Esophagus (tissue), 2 donors: ENCODE data around the gene TSPAN1. TPM values are rescaled to one million over a fixed set of nuclear protein-coding genes. Genes with fewer than 3 reads are reported as not detected.
"Not testable (repeated sequence)": the region's sequence is repeated elsewhere in the genome, so short reads cannot be mapped to it uniquely, and the experiment has no call there.

Experiments
- H3K27ac ChIP-seq, 2 donors: one replicate each; pipeline ENCODE4 v1.5.1; 2013; ENCODE audit warnings: low read depth in 2 of 2, mild to moderate bottlenecking in 2 of 2, inconsistent platforms in 1 of 2, low read length in 1 of 2, moderate library complexity in 1 of 2
- H3K27me3 ChIP-seq, 2 donors: one replicate each; pipeline ENCODE4 v1.6.1; 2013; ENCODE audit warnings: low read length in 2 of 2, control low read depth in 1 of 2, mild to moderate bottlenecking in 1 of 2; ENCODE audit not compliant: insufficient read depth in 2 of 2, control insufficient read depth in 1 of 2
- H3K36me3 ChIP-seq, 2 donors: one replicate each; pipeline ENCODE4 v1.6.1; 2013; ENCODE audit warnings: low read length in 1 of 2; ENCODE audit not compliant: control insufficient read depth in 2 of 2, insufficient read depth in 2 of 2
- H3K4me1 ChIP-seq, 2 donors: one replicate each; pipeline ENCODE4 v1.6.1; 2013; ENCODE audit warnings: low read length in 1 of 2; ENCODE audit not compliant: control insufficient read depth in 2 of 2, insufficient read depth in 2 of 2
- H3K4me3 ChIP-seq, 2 donors: one replicate each; pipeline ENCODE4 v1.5.1; 2013; ENCODE audit warnings: low read length in 2 of 2, mild to moderate bottlenecking in 2 of 2, low read depth in 1 of 2, moderate library complexity in 1 of 2
- H3K9me3 ChIP-seq, 2 donors: one replicate each; pipeline ENCODE4 v1.6.1; 2013; ENCODE audit warnings: mild to moderate bottlenecking in 2 of 2, low read depth in 1 of 2, low read length in 1 of 2, moderate library complexity in 1 of 2; ENCODE audit not compliant: control insufficient read depth in 2 of 2, insufficient read depth in 1 of 2
- WGBS, 2 donors: extraction: QIAGEN DNeasy Blood & Tissue Kit; methylation state at CpG; one replicate each; pipeline ENCODE4 v1.1.7; 2013; 5-methylcytosine and 5-hydroxymethylcytosine counted together
- polyA plus RNA-seq, 2 donors: library from polyadenylated mRNA; stranded (reverse); fragments of 200-250 nt; gene quantifications; one replicate each; pipeline ENCODE4 v1.2.3, GENCODE V29; 2013
- donor health status: healthy with polysubstance abuse.
- donor health status: Bipolar disorder and iron deficiency.

Gene TSPAN1
- polyA plus RNA-seq, 2 donors: 2.2 to 2.3 TPM

- Histone ChIP-seq H3K27ac (peak overlapping the region in 1 of 2 donors; percentile 59), H3K4me1 (peaks cover 3 to 7% of the 10 kb centered on the region in 2 donors), H3K9me3 (no peaks in the 10 kb centered on the region), H3K36me3 (no peaks in the 10 kb centered on the region), H3K27me3 (no peaks in the 10 kb centered on the region), H3K4me3 (no peak overlapping the region)
- 42 to 43% methylated on average over 3 of the region's 3 CpGs for WGBS, 2 donors
Observed at GRCh38 chr1:46205791-46206190, 30.9 kb downstream of the TSPAN1 start.

GRCh38 chr1:46206399-46206798, 31.5 kb downstream of the TSPAN1 start:
- H3K4me3 ChIP-seq: no peak overlapping the region
- H3K27ac ChIP-seq: no peak overlapping the region
- H3K9me3 ChIP-seq: no peaks in the 10 kb centered on the region
- WGBS, 2 donors: 89 to 97% methylated on average over 2 of the region's 2 CpGs
- H3K36me3 ChIP-seq: no peaks in the 10 kb centered on the region
- H3K4me1 ChIP-seq: peaks cover 3 to 7% of the 10 kb centered on the region in 2 donors
- no peaks in the 10 kb centered on the region for H3K27me3 ChIP-seq

- H3K27ac ChIP-seq: no peak overlapping the region
- H3K9me3 ChIP-seq: no peaks in the 10 kb centered on the region
- H3K27me3 ChIP-seq: no peaks in the 10 kb centered on the region
- no peaks in the 10 kb centered on the region for H3K36me3 ChIP-seq
- no peak overlapping the region for H3K4me3 ChIP-seq
- 89 to 94% methylated on average over 3 of the region's 3 CpGs for WGBS, 2 donors
- peaks cover 0 to 3% of the 10 kb centered on the region in 2 donors for H3K4me1 ChIP-seq
Observed at GRCh38 chr1:46210561-46210960, 35.7 kb downstream of the TSPAN1 start.

- no peaks in the 10 kb centered on the region for H3K27me3 ChIP-seq
- no peak overlapping the region for H3K27ac ChIP-seq
- 70 to 74% methylated on average over 2 of the region's 2 CpGs for WGBS, 2 donors
- H3K36me3 ChIP-seq: no peaks in the 10 kb centered on the region
- no peak overlapping the region for H3K4me3 ChIP-seq
- no peaks in the 10 kb centered on the region for H3K9me3 ChIP-seq
- no peaks in the 10 kb centered on the region for H3K4me1 ChIP-seq
Observed at GRCh38 chr1:46211051-46211450, 36.2 kb downstream of the TSPAN1 start.

- Histone ChIP-seq H3K27ac (no peak overlapping the region), H3K4me3 (no peak overlapping the region), H3K4me1 (peaks cover 3% of the 10 kb centered on the region in 2 donors), H3K36me3 (no peaks in the 10 kb centered on the region), H3K27me3 (no peaks in the 10 kb centered on the region), H3K9me3 (no peaks in the 10 kb centered on the region)
Observed at GRCh38 chr1:46215504-46215903, 40.6 kb downstream of the TSPAN1 start.

- Histone ChIP-seq H3K9me3 (no peaks in the 10 kb centered on the region), H3K36me3 (no peaks in the 10 kb centered on the region), H3K27me3 (no peaks in the 10 kb centered on the region), H3K4me3 (no peak overlapping the region), H3K27ac (peak overlapping the region; percentile 66 to 88), H3K4me1 (peaks cover 3% of the 10 kb centered on the region in 2 donors)
- WGBS, 2 donors: 52 to 62% methylated on average over 8 of the region's 8 CpGs
Observed at GRCh38 chr1:46218443-46218842, 43.6 kb downstream of the TSPAN1 start.

GRCh38 chr1:46219551-46220520, 44.9 kb downstream of the TSPAN1 start:
- peaks cover 3% of the 10 kb centered on the region in 2 donors for H3K4me1 ChIP-seq
- H3K36me3 ChIP-seq: no peaks in the 10 kb centered on the region
- WGBS, 2 donors: 79% methylated on average over 18 of the region's 18 CpGs
- no peak overlapping the region for H3K27ac ChIP-seq
- H3K27me3 ChIP-seq: no peaks in the 10 kb centered on the region
- H3K9me3 ChIP-seq: no peaks in the 10 kb centered on the region
- H3K4me3 ChIP-seq: no peak overlapping the region

GRCh38 chr1:46220808-46221207, 45.9 kb downstream of the TSPAN1 start:
- WGBS, 2 donors: 82 to 83% methylated on average over 3 of the region's 3 CpGs
- H3K4me1 ChIP-seq: peaks cover 3% of the 10 kb centered on the region in 2 donors
- no peaks in the 10 kb centered on the region for H3K9me3 ChIP-seq
- no peak overlapping the region for H3K4me3 ChIP-seq
- no peak overlapping the region for H3K27ac ChIP-seq
- no peaks in the 10 kb centered on the region for H3K36me3 ChIP-seq
- no peaks in the 10 kb centered on the region for H3K27me3 ChIP-seq

- no peak overlapping the region for H3K27ac ChIP-seq
- no peaks in the 10 kb centered on the region for H3K27me3 ChIP-seq
- H3K4me1 ChIP-seq: peaks cover 3% of the 10 kb centered on the region in 2 donors
- H3K36me3 ChIP-seq: no peaks in the 10 kb centered on the region
- H3K9me3 ChIP-seq: no peaks in the 10 kb centered on the region
- 63 to 66% methylated on average over 4 of the region's 4 CpGs for WGBS, 2 donors
- no peak overlapping the region for H3K4me3 ChIP-seq
Observed at GRCh38 chr1:46221749-46222148, 46.9 kb downstream of the TSPAN1 start.

- not testable (repeated sequence) for H3K9me3 ChIP-seq, H3K27me3 ChIP-seq, H3K4me3 ChIP-seq, H3K27ac ChIP-seq, H3K36me3 ChIP-seq, H3K4me1 ChIP-seq
- WGBS, 2 donors: 69 to 71% methylated on average over 11 of the region's 11 CpGs
Observed at GRCh38 chr1:46223055-46223454, 48.2 kb downstream of the TSPAN1 start.
